Spleen (tissue), 7 donors: ENCODE results near the gene NAALADL2.

ENCODE experiments used
- CTCF ChIP-seq, 11 experiments: fragments of 200-600 bp in 7 of 11; fragments of 450-650 bp in 4 of 11; sonication (generic) in 4 of 11; IDR thresholded peaks in 8 of 11; conservative IDR thresholded peaks in 3 of 11; 1 replicate in 7 of 11; 2 replicates in 4 of 11; pipeline versions ENCODE4 v1.4.0 to v1.8.0; 2016 to 2021; ENCODE audit warnings: antibody characterized with exemption in 11 of 11, inconsistent platforms in 4 of 11, mild to moderate bottlenecking in 1 of 11
- POLR2A ChIP-seq, 3 donors: fragments of 450-650 bp; IDR thresholded peaks; one replicate each; pipeline ENCODE4 v1.5.1; 2017; ENCODE audit warnings: antibody characterized with exemption in 3 of 3, mild to moderate bottlenecking in 1 of 3
- POLR2AphosphoS5 ChIP-seq, 3 donors: sonication (generic); formaldehyde crosslinking; IDR thresholded peaks; one replicate each; pipeline ENCODE4 v1.5.1; 2017; ENCODE audit warnings: antibody characterized with exemption in 3 of 3
- donor health status: DM: no; HTN: no; CAD: no; lungs with moderate emphysema.
- donor health status: DM: no; HTN: no; CAD: no.
- donor health status: DM: no; HTN: no; CAD: no.

- TF ChIP-seq CTCF (IDR thresholded peaks at IDR 0.05 in 8 of 11, conservative IDR thresholded peaks at IDR 0.05 in 3 of 11) = no peak
- no peak for TF ChIP-seq POLR2A (IDR thresholded peaks at IDR 0.05)
- TF ChIP-seq POLR2AphosphoS5 (IDR thresholded peaks at IDR 0.05) = no peak
Measured at GRCh38 chr3:175200391-175201095, 341.4 kb downstream of the NAALADL2 start.
